Upper lobe of left lung (tissue), 6 donors: ENCODE results near the gene GET4. TPM values are rescaled to one million over a fixed set of nuclear protein-coding genes. Genes with fewer than 3 reads are reported as not detected.

Source experiments
- ATAC-seq, 2 donors: fragments of 200-7000 bp; cut with Tn5 transposase; one replicate each; pipeline ENCODE4 v1.9.1; 2022; ENCODE audit warnings: mild to moderate bottlenecking in 2 of 2, moderate library complexity in 2 of 2; ENCODE audit not compliant: low FRiP score in 2 of 2
- DNase-seq, 2 donors: peaks; one replicate each; pipeline ENCODE4 v3.0.0-alpha.2; 2019 to 2020
- H3K27ac ChIP-seq, 4 donors: fragments of 200-600 bp; sonication (generic); one replicate each; pipeline ENCODE4 v1.5.1; 2016 to 2019
- H3K27me3 ChIP-seq, 4 donors: fragments of 200-600 bp; sonication (generic); one replicate each; pipeline ENCODE4 v1.5.1; 2017 to 2019
- H3K36me3 ChIP-seq, 4 donors: fragments of 200-600 bp; sonication (generic); one replicate each; pipeline ENCODE4 v1.5.1; 2016 to 2019
- H3K4me1 ChIP-seq, 4 donors: fragments of 200-600 bp; sonication (generic); one replicate each; pipeline ENCODE4 v1.5.1; 2018 to 2019
- H3K4me3 ChIP-seq, 4 donors: fragments of 200-600 bp; sonication (generic); one replicate each; pipeline ENCODE4 v1.5.1; 2017 to 2019; ENCODE audit warnings: mild to moderate bottlenecking in 2 of 4, moderate library complexity in 1 of 4
- H3K9me3 ChIP-seq, 4 donors: fragments of 200-600 bp; sonication (generic); one replicate each; pipeline ENCODE4 v1.5.1; 2018 to 2019
- EP300 ChIP-seq, 4 donors: sonication (generic); formaldehyde crosslinking; IDR thresholded peaks; one replicate each; pipeline ENCODE4 v1.5.1; 2017; ENCODE audit warnings: antibody characterized with exemption in 4 of 4, control low read depth in 2 of 4
- POLR2A ChIP-seq, 4 donors: fragments of 450-650 bp; IDR thresholded peaks; one replicate each; pipeline ENCODE4 v1.5.1; 2016 to 2017; ENCODE audit warnings: antibody characterized with exemption in 4 of 4, mild to moderate bottlenecking in 2 of 4
- POLR2AphosphoS5 ChIP-seq, 2 donors: sonication (generic); formaldehyde crosslinking; IDR thresholded peaks; one replicate each; pipeline ENCODE4 v1.5.1; 2017; ENCODE audit warnings: antibody characterized with exemption in 2 of 2
- WGBS, 2 donors: methylation state at CpG; one replicate each; pipeline ENCODE4 v1.1.5; 2017 to 2018; 5-methylcytosine and 5-hydroxymethylcytosine counted together
- total RNA-seq, 6 donors: library from RNA; depleted of rRNA in 4 of 6; stranded (reverse); fragments of >200 nt in 4 of 6; gene quantifications; one replicate each; pipeline versions ENCODE4 v1.1.0 to v1.2.1, GENCODE V29; 2016 to 2021
- TF ChIP-seq, protein P1 (sequence below), 6 experiments: fragments of 450-650 bp in 4 of 6; fragments of 200-600 bp in 2 of 6; sonication (generic) in 2 of 6; IDR thresholded peaks; one replicate each; pipeline ENCODE4 v1.5.1; 2016 to 2019; ENCODE audit warnings: antibody characterized with exemption in 6 of 6
- donor health status: DM: no; HTN: no; CAD: no; lungs with moderate emphysema.
- donor health status: DM: no; HTN: yes; CAD: no; lungs with severe emphysema.

The GET4 gene
- total RNA-seq, 6 donors from 2014 or later: 26.0 to 82.6 (median 40.8) TPM

DNA sequence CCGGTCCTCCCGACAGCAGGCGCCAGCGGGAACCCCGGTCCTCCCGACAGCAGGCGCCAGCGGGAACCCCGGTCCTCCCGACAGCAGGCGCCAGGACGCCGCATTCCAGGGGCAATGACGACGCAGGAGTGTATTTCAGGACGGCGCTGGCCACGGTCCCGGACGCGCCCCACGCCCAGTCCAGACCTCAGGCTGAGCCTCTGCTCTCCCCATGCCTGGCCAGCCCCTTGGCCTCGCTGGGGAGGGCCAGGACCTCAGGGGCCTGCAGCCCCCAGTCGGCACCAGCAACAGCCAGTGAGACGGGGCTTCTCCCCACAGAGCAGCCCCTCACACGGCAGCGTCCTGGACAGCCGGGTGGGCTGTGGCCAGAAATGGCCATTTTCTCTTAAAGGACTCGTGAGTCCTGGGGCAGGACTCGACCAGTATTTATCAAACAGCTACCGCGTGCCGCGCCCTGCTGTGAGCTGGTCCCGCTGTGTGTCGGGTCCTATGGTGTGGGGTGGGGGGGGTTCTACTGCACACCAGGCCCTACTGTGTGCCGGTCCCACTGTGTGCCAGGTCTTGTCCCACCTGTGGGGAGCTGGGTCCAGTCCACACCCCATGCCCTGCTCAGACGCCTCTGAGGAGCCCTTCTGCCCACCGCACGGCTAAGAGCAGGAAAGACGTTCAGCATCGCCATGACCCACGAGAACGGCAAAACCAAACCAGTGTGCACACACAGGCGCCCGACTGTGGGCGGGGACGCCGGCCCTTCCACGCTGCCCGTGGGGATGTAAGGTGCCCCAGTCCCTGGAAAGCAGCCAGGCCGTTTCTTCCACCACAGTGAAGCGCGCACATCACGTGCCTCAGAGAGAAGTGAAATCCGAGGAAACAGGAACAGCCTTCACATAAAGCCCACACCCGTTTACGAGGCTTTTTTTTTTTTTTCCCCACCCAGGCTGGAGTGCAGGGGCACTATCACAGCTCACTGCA lies 33.3 kb downstream of the GET4 start:
- H3K27me3 ChIP-seq: no peaks in the 10 kb centered on the region
- H3K27ac ChIP-seq: peak overlapping the region in 3 of 4 donors; percentile 49 to 61 (median 56)
- TF ChIP-seq EP300 (IDR thresholded peaks at IDR 0.05): no peak
- TF ChIP-seq POLR2A (IDR thresholded peaks at IDR 0.05): no peak
- TF ChIP-seq, protein P1, sequence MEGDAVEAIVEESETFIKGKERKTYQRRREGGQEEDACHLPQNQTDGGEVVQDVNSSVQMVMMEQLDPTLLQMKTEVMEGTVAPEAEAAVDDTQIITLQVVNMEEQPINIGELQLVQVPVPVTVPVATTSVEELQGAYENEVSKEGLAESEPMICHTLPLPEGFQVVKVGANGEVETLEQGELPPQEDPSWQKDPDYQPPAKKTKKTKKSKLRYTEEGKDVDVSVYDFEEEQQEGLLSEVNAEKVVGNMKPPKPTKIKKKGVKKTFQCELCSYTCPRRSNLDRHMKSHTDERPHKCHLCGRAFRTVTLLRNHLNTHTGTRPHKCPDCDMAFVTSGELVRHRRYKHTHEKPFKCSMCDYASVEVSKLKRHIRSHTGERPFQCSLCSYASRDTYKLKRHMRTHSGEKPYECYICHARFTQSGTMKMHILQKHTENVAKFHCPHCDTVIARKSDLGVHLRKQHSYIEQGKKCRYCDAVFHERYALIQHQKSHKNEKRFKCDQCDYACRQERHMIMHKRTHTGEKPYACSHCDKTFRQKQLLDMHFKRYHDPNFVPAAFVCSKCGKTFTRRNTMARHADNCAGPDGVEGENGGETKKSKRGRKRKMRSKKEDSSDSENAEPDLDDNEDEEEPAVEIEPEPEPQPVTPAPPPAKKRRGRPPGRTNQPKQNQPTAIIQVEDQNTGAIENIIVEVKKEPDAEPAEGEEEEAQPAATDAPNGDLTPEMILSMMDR (IDR thresholded peaks at IDR 0.05): no peak
- no peak for TF ChIP-seq POLR2AphosphoS5 (IDR thresholded peaks at IDR 0.05)
- no peaks in the 10 kb centered on the region for H3K36me3 ChIP-seq
- H3K9me3 ChIP-seq: no peaks in the 10 kb centered on the region
- ATAC-seq (peak; percentile 76 to 79), DNase-seq (peak; percentile 85 to 89)
- 47 to 78% methylated on average over 14 to 34 of the region's 58 CpGs for WGBS, 2 donors
- H3K4me3 ChIP-seq: peak overlapping the region in 3 of 4 donors; percentile 26 to 43 (median 34)
- H3K4me1 ChIP-seq: peaks cover 0 to 22% (median 7%) of the 10 kb centered on the region in 4 donors

DNA sequence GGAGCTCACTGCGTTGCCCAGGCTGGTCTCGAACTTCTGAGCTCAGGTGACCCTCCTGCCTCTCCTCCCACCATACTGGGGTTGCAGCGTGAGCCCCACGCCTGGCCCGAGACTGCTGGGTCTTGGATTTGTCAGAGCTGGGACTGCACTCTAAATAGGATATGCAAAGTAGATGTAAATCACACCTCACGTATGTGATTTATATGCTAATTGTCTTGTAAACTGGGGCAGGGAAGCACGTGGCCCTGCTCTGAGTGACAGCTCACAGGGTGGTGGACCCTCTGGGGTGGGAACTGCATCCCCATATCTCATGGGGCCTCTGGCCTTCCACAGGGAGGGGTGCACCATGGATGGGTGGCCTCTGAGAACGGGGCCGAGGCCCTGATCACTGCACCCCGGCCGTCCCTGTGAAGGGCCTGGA lies 34.1 kb downstream of the GET4 start:
- DNase-seq: peak in 1 of 2 donors; percentile 49
- Histone ChIP-seq H3K9me3 (no peaks in the 10 kb centered on the region), H3K4me3 (no peak overlapping the region), H3K27ac (no peak overlapping the region), H3K4me1 (peaks cover 0 to 22% (median 7%) of the 10 kb centered on the region in 4 donors), H3K27me3 (no peaks in the 10 kb centered on the region), H3K36me3 (peaks cover 0 to 3% (median 0%) of the 10 kb centered on the region in 4 donors)
- ATAC-seq: no peak
- no peak for TF ChIP-seq EP300 (IDR thresholded peaks at IDR 0.05)
- no peak for TF ChIP-seq POLR2AphosphoS5 (IDR thresholded peaks at IDR 0.05)
- TF ChIP-seq, protein P1 (IDR thresholded peaks at IDR 0.05): no peak
- TF ChIP-seq POLR2A (IDR thresholded peaks at IDR 0.05): no peak
- WGBS, 2 donors: 84 to 87% methylated on average over 7 to 11 of the region's 11 CpGs

DNA sequence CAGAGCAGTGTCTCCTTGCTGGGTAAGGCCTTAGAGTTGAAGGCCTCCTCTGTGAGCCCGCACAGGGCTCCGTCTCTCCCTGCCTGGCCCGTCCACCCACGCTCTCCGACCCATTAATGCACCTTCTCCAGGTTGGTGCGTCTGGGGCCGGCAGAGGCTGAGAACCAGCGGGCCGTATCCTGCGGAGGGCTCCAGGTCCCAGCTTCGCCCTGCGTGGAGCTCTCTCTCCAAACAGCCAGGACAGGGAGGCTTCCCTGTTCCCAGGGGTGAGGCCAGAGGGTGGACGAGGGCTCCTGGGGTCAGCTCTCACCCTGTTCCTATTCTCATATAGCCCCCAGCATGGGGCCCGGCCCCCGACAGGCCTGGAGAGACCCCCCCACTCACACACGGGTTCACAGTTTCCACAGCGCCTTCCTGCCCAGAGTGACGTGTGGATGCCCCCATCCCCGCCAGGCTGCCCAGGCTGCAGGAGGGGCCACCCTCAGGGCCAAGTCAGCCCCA lies 34.6 kb downstream of the GET4 start:
- Histone ChIP-seq H3K36me3 (peaks cover 0 to 3% (median 0%) of the 10 kb centered on the region in 4 donors), H3K27me3 (no peaks in the 10 kb centered on the region), H3K4me1 (peaks cover 0 to 22% (median 7%) of the 10 kb centered on the region in 4 donors), H3K4me3 (no peak overlapping the region), H3K9me3 (no peaks in the 10 kb centered on the region), H3K27ac (no peak overlapping the region)
- DNase-seq: peak in 1 of 2 donors; percentile 72
- no peak for ATAC-seq
- WGBS, 2 donors: 86 to 88% methylated on average over 11 to 19 of the region's 19 CpGs
- TF ChIP-seq, protein P1 (IDR thresholded peaks at IDR 0.05): no peak
- TF ChIP-seq EP300 (IDR thresholded peaks at IDR 0.05) (no peak), POLR2AphosphoS5 (IDR thresholded peaks at IDR 0.05) (no peak)

DNA sequence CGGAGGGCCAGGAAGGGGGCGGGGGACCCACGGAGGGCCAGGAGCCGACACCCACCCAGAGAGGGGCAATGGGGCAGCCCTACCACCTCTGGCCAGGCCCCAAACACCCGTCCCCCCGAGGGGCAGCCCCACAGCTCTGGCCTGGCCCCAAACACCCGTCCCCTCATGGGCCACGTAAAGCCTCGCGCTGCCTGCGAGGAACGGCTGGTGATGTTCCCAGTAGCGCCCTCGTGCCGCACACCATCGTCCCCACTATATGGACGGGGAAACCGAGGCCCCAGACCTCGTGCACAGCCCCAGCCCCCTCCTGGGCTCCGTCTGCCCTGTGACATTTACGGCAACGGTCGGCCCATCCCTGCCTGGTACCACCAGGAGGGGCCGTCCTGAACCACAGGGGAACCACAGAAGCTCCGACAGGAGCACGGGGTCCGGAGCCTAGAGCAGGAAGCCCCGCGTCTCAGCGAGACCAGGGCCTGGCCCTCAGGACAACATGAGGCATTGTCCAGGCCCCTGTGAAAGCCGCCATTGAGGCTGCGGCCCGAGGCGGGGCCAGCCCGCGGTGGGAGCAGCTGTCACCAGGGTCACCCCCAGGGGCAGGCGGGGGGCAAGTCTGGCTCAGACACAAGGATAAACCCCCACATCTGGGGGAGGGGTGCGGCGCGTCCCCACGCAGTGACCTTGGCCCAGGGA lies 35.6 kb downstream of the GET4 start:
- no peaks in the 10 kb centered on the region for H3K9me3 ChIP-seq
- H3K27me3 ChIP-seq: no peaks in the 10 kb centered on the region
- ATAC-seq (no peak), DNase-seq (peak in 1 of 2 donors; percentile 83)
- no peak overlapping the region for H3K27ac ChIP-seq
- no peak for TF ChIP-seq EP300 (IDR thresholded peaks at IDR 0.05)
- TF ChIP-seq POLR2A (IDR thresholded peaks at IDR 0.05): no peak
- TF ChIP-seq, protein P1 (IDR thresholded peaks at IDR 0.05): no peak
- no peak for TF ChIP-seq POLR2AphosphoS5 (IDR thresholded peaks at IDR 0.05)
- 89 to 95% methylated on average over 8 to 37 of the region's 41 CpGs for WGBS, 2 donors
- H3K4me1 ChIP-seq: peaks cover 0 to 25% (median 7%) of the 10 kb centered on the region in 4 donors
- no peak overlapping the region for H3K4me3 ChIP-seq
- peaks cover 0 to 3% (median 0%) of the 10 kb centered on the region in 4 donors for H3K36me3 ChIP-seq
